Kidney (tissue), 14 donors: ENCODE results near the gene TTR. TPM values are rescaled to one million over a fixed set of nuclear protein-coding genes. Genes with fewer than 3 reads are reported as not detected.

Source experiments
- DNase-seq, 5 donors: peaks; one replicate each; pipeline ENCODE4 v3.0.0-alpha.2; 2013 to 2020
- FAIRE-seq: peaks from 2 replicates; lab custom pipeline; 2012; peaks lifted over from hg19 to GRCh38; lab: Jason Lieb, UNC
- H3K27ac ChIP-seq, 2 donors: one replicate each; pipeline ENCODE4 v1.7.0; 2013; ENCODE audit warnings: low read depth in 2 of 2, low read length in 2 of 2, inconsistent platforms in 1 of 2
- H3K27me3 ChIP-seq: one replicate; pipeline ENCODE4 v1.7.1; 2013; ENCODE audit warnings: low read length, inconsistent platforms; ENCODE audit not compliant: control insufficient read depth, insufficient read depth
- H3K36me3 ChIP-seq, 3 donors: one replicate each; pipeline versions ENCODE4 v1.7.0 to v1.7.1; 2013; ENCODE audit warnings: low read length in 3 of 3, control low read depth in 1 of 3, inconsistent platforms in 1 of 3; ENCODE audit not compliant: insufficient read depth in 3 of 3, control insufficient read depth in 2 of 3
- H3K4me1 ChIP-seq, 3 donors: one replicate each; pipeline versions ENCODE4 v1.7.0 to v1.7.1; 2013; ENCODE audit warnings: low read length in 3 of 3, inconsistent platforms in 1 of 3, low read depth in 1 of 3; ENCODE audit not compliant: control insufficient read depth in 2 of 3, insufficient read depth in 2 of 3
- H3K4me3 ChIP-seq, 3 donors: one replicate each; pipeline versions ENCODE4 v1.7.0 to v1.8.1; 2013; ENCODE audit warnings: low read length in 3 of 3, control low read depth in 1 of 3, inconsistent platforms in 1 of 3
- H3K9ac ChIP-seq, 3 donors: one replicate each; pipeline versions ENCODE4 v1.7.0 to v1.7.1; 2013; ENCODE audit warnings: low read length in 3 of 3, control low read depth in 1 of 3, inconsistent platforms in 1 of 3
- H3K9me3 ChIP-seq, 3 donors: one replicate each; pipeline versions ENCODE4 v1.7.0 to v1.7.1; 2013; ENCODE audit warnings: low read length in 3 of 3, control low read depth in 1 of 3, inconsistent platforms in 1 of 3; ENCODE audit not compliant: control insufficient read depth in 2 of 3, insufficient read depth in 1 of 3
- intact Hi-C: fragments of 100-400 bp; cut with DNase I; formaldehyde crosslinking; loops from one replicate; pipeline ENCODE4 v1.11.1; 2022
- polyA plus RNA-seq: library from polyadenylated mRNA; stranded (reverse); fragments of 350-450 nt; fragmentation: Illumina TruSeq; extraction: RNeasy Lipid Tissue Mini Kit (QIAGEN cat#74804); gene quantifications from one replicate; pipeline ENCODE4 v1.2.3, GENCODE V29; 2014; ENCODE audit warnings: low read depth, low replicate concordance; ENCODE audit not compliant: insufficient read depth
- total RNA-seq: library from RNA; stranded (reverse); fragmentation: NEBNext Ultra II Directional; extraction: Animal tissue kit (Norgen Biotek cat#: 25700); gene quantifications from one replicate; pipeline ENCODE4 v1.2.1, GENCODE V29; 2021
- TF ChIP-seq, protein P1 (sequence below): IDR thresholded peaks from 3 replicates; pipeline ENCODE4 v1.5.1; 2012; ENCODE audit warnings: mild to moderate bottlenecking, moderate library complexity, borderline replicate concordance; ENCODE audit not compliant: insufficient read depth; ENCODE audit errors: extremely low read depth
- donor health status: control.
- donor health status: control.
- donor health status: control.
- donor health status: control.
- donor health status: control.
- donor health status: DM: yes; HTN: yes; CAD: no.
- donor health status: Normal renal cell carcinoma (clear cell type).

Gene TTR
- total and polyA plus RNA-seq, 2 donors from 2014 or later: 4.4 TPM; not detected in 1

DNA sequence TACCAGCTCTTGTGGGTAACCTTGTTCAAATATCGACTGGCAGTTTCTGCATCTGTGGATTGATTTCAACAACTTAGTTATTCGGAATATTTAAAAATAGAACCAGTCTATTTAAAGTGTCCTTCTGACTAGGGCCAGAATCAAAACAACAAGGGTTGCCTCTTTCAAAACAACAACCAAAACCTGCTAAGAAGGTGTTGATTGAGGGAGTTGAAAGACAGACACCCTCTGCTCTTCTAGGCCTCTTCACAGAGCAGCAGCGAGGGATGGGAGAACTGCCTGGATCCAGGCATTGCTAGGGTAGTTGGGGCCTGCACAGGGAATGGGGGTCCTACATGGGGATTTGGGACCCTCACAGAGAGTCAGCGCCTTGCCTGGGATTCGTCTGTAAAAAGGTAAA, 19.8 kb downstream of the TTR start:
- FAIRE-seq (no peak), DNase-seq (no peak)
- intact Hi-C loops: no loop called here
- no peaks in the 10 kb centered on the region for H3K27me3 ChIP-seq
- TF ChIP-seq, protein P1, sequence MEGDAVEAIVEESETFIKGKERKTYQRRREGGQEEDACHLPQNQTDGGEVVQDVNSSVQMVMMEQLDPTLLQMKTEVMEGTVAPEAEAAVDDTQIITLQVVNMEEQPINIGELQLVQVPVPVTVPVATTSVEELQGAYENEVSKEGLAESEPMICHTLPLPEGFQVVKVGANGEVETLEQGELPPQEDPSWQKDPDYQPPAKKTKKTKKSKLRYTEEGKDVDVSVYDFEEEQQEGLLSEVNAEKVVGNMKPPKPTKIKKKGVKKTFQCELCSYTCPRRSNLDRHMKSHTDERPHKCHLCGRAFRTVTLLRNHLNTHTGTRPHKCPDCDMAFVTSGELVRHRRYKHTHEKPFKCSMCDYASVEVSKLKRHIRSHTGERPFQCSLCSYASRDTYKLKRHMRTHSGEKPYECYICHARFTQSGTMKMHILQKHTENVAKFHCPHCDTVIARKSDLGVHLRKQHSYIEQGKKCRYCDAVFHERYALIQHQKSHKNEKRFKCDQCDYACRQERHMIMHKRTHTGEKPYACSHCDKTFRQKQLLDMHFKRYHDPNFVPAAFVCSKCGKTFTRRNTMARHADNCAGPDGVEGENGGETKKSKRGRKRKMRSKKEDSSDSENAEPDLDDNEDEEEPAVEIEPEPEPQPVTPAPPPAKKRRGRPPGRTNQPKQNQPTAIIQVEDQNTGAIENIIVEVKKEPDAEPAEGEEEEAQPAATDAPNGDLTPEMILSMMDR: no peak
- no peaks in the 10 kb centered on the region for H3K36me3 ChIP-seq
- H3K9ac ChIP-seq: no peak overlapping the region
- no peak overlapping the region for H3K4me3 ChIP-seq
- no peaks in the 10 kb centered on the region for H3K4me1 ChIP-seq
- H3K27ac ChIP-seq: no peak overlapping the region
- H3K9me3 ChIP-seq: no peaks in the 10 kb centered on the region

DNA sequence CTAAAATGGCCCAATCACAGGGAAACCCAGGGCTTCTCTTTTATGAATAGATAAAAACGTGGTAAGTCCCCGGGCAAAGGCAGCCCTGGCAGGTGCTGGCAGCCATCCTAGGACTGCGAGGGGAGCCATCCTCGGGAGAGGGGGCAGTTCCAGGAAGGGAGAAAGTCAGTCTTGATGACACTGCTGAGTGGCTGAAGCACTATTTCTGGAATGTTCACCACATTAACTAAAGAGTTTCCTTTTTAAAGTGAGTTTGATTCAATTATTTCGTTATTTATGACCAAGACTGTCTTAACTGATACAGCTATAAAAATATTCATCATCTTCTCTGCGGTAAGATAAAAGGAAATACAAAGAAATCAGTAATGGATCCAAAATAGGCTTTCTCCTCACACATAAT, 20.4 kb downstream of the TTR start:
- no peaks in the 10 kb centered on the region for H3K27me3 ChIP-seq
- intact Hi-C loops: no loop called here
- no peak for DNase-seq
- no peak overlapping the region for H3K9ac ChIP-seq
- H3K27ac ChIP-seq: no peak overlapping the region
- no peak overlapping the region for H3K4me3 ChIP-seq
- no peaks in the 10 kb centered on the region for H3K4me1 ChIP-seq
- TF ChIP-seq, protein P1: no peak
- no peak for FAIRE-seq
- no peaks in the 10 kb centered on the region for H3K36me3 ChIP-seq
- H3K9me3 ChIP-seq: no peaks in the 10 kb centered on the region

DNA sequence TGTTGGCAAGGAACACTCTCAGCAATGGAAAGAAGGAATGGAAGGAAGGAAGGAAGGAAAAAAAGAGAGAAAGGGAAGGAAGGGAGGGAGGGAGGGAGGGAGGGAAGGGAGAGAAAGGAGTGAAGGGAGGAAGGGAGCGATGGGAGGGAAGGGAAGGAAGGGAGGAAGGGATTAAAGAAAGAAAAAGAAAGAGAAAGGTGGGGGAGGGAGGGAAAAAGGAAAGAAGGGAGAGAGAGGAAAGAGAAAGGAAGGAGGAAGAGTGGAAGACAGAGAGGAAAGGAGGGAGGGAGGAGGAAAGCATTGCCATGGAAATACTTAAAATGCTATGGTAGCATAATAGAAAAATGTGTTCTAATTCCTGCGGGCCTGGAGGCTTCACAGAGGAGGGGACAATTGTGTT, 22.4 kb downstream of the TTR start:
- no peak overlapping the region for H3K9ac ChIP-seq
- DNase-seq (no peak), FAIRE-seq (no peak)
- intact Hi-C loops: no loop called here
- H3K27me3 ChIP-seq: no peaks in the 10 kb centered on the region
- TF ChIP-seq, protein P1: no peak
- H3K4me1 ChIP-seq: no peaks in the 10 kb centered on the region
- H3K9me3 ChIP-seq: no peaks in the 10 kb centered on the region
- H3K4me3 ChIP-seq: no peak overlapping the region
- no peak overlapping the region for H3K27ac ChIP-seq
- no peaks in the 10 kb centered on the region for H3K36me3 ChIP-seq

DNA sequence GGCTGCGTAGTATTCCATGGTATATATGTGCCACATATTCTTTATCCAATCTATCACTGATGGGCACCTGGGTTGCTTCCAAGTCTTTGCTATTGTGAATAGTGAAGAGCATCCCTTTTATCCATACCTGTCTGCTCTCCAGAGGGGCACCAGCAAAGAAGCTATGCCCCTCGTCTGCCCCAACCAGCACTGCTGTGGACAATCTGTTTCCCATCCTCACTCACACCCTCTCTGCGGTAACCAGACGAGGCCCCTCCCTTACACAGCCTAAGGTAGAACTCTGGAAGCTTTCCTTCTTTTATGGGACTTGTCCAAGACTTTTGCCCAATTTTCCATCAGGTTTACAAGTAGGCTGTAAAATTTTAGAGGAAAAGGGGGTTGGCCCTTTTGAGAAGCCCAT, 24.9 kb downstream of the TTR start:
- intact Hi-C loops: no loop called here
- DNase-seq (no peak), FAIRE-seq (no peak)
- TF ChIP-seq, protein P1: no peak
- no peaks in the 10 kb centered on the region for H3K27me3 ChIP-seq
- no peak overlapping the region for H3K27ac ChIP-seq
- H3K9ac ChIP-seq: no peak overlapping the region
- H3K4me3 ChIP-seq: no peak overlapping the region
- H3K36me3 ChIP-seq: no peaks in the 10 kb centered on the region
- H3K4me1 ChIP-seq: no peaks in the 10 kb centered on the region
- H3K9me3 ChIP-seq: no peaks in the 10 kb centered on the region
